HUES64 (cell line): ENCODE measurements around the gene BID.

Source experiments
- H3K27ac ChIP-seq: 2 replicates; pipeline ENCODE4 v1.7.0; 2013; ENCODE audit warnings: low read depth, low read length, inconsistent platforms
- H3K27me3 ChIP-seq: 2 replicates; pipeline ENCODE4 v1.6.1; 2013; ENCODE audit warnings: mild to moderate bottlenecking, low read length; ENCODE audit not compliant: insufficient read depth
- H3K36me3 ChIP-seq: 2 replicates; pipeline ENCODE4 v1.6.1; 2013; ENCODE audit warnings: mild to moderate bottlenecking, low read length; ENCODE audit not compliant: insufficient read depth
- H3K4me1 ChIP-seq: 2 replicates; pipeline ENCODE4 v1.6.1; 2013; ENCODE audit warnings: mild to moderate bottlenecking, low read length, moderate library complexity; ENCODE audit not compliant: insufficient read depth
- H3K4me3 ChIP-seq: 2 replicates; pipeline ENCODE4 v1.5.1; 2013; ENCODE audit warnings: mild to moderate bottlenecking, low read length, moderate library complexity
- H3K9ac ChIP-seq: 2 replicates; pipeline ENCODE4 v1.6.1; 2013; ENCODE audit warnings: mild to moderate bottlenecking, low read depth, low read length
- H3K9me3 ChIP-seq: 2 replicates; pipeline ENCODE4 v1.6.1; 2013; ENCODE audit warnings: low read depth, low read length; ENCODE audit not compliant: insufficient read depth
- WGBS: fragments of 150-250, 120-280 bp; methylation state at CpG from one replicate; pipeline ENCODE4 v1.1.7; 2013; ENCODE audit warnings: missing lambda C conversion rate; 5-methylcytosine and 5-hydroxymethylcytosine counted together

Gene BID

DNA sequence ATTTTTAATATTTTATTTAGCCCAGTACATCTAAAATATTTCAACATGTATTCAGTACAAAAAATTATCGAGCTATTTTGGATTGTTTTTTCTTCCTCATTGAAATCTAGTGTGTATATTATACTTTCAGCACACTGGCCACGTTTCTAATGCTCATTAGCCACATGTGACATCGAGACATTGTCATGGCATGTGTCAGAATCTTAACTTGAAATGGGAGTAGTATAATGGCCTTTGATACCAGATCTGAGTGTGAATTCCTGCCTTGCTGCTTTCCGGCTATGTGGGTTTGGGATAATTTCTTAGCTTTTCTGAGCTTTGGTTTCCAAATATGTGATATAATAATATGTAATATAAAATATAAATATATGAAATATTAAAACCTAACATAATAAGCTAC is 81.4 kb downstream of the BID start:
- no peaks in the 10 kb centered on the region for H3K27me3 ChIP-seq
- H3K36me3 ChIP-seq, result peaks cover 27% of the 10 kb centered on the region
- WGBS, result 95% methylated on average over 4 of the region's 4 CpGs

DNA sequence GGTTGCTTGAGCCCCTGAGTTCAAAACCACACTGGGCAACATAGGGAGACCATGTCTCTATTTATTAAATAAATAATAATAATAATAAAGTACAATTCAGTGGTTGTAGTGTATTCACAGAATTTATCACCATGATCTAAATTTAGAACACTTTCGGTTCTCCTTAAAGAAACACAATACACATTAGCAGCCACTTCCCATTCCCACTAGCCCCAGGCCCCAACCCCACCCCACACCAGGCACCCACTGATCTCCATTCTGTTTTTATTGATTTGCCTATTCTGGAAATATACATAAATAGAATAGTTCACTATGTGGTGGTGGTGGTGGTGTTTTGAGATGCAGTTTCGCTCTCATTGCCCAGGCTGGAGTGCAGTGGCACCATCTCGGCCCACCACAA is 90.0 kb downstream of the BID start:
- Histone ChIP-seq H3K4me3 (no peak overlapping the region), H3K9me3 (no peaks in the 10 kb centered on the region), H3K36me3 (peaks cover 17% of the 10 kb centered on the region), H3K4me1 (no peaks in the 10 kb centered on the region), H3K9ac (no peak overlapping the region), H3K27ac (no peak overlapping the region), H3K27me3 (no peaks in the 10 kb centered on the region)
- WGBS, result 98% methylated on average over 3 of the region's 3 CpGs

More for the DNA sequence above, 81.4 kb downstream of the BID start:
- no peaks in the 10 kb centered on the region for H3K9me3 ChIP-seq
- no peaks in the 10 kb centered on the region for H3K4me1 ChIP-seq
- H3K4me3 ChIP-seq, result no peak overlapping the region
- no peak overlapping the region for H3K27ac ChIP-seq
- H3K9ac ChIP-seq, result no peak overlapping the region
